K562 (cell line): Measurements from ENCODE around the gene LTA. TPM values are rescaled to one million over a fixed set of nuclear protein-coding genes. Genes with fewer than 3 reads are reported as not detected.

Experiments
- ATF6 ChIP-seq: sonication (generic); formaldehyde crosslinking; IDR thresholded peaks from 2 replicates; pipeline ENCODE4 v1.4.0; 2020; ENCODE audit warnings: mild to moderate bottlenecking, missing genetic modification reagents
- CEBPB ChIP-seq: fragments of 450-650 bp; IDR thresholded peaks from 2 replicates; pipeline ENCODE4 v1.6.1; 2016; ENCODE audit warnings: missing genetic modification characterization, missing compliant biosample characterization
- ESRRB ChIP-seq: fragments of 250-450 bp; sonication (Bioruptor Pico); IDR thresholded peaks from 2 replicates; pipeline ENCODE4 v1.5.0; 2020; ENCODE audit warnings: mild to moderate bottlenecking, moderate library complexity, borderline replicate concordance
- FOSL1 ChIP-seq: fragments of 200-800 bp; sonication (Bioruptor generic); conservative IDR thresholded peaks from 2 replicates; pipeline ENCODE4 v1.6.1; 2016; ENCODE audit warnings: missing genetic modification characterization, missing compliant biosample characterization
- LCOR ChIP-seq: sonication (generic); formaldehyde crosslinking; IDR thresholded peaks from 2 replicates; pipeline ENCODE4 v1.8.0; 2022; ENCODE audit warnings: mild to moderate bottlenecking, missing genetic modification reagents
- MBD2 ChIP-seq: sonication (generic); IDR thresholded peaks from 2 replicates; pipeline ENCODE4 v1.6.1; 2016; ENCODE audit warnings: low read depth, borderline replicate concordance
- MYNN ChIP-seq, 2 experiments: sonication (generic); formaldehyde crosslinking in 1 of 2; IDR thresholded peaks; 2 replicates each; pipeline versions ENCODE4 v1.5.0 to v1.6.1; 2016 to 2020; ENCODE audit warnings: antibody characterized with exemption in 1 of 2, missing genetic modification reagents in 1 of 2
- SOX6 ChIP-seq: fragments of 450-650 bp; IDR thresholded peaks from 2 replicates; pipeline ENCODE4 v1.6.1; 2014; ENCODE audit warnings: mild to moderate bottlenecking
- TAL1 ChIP-seq: fragments of 450-650 bp; IDR thresholded peaks from 2 replicates; pipeline ENCODE4 v1.6.1; 2016; ENCODE audit warnings: mild to moderate bottlenecking
- TEAD1 ChIP-seq, 2 experiments: fragments of 450-650 bp in 1 of 2; sonication (generic) in 1 of 2; formaldehyde crosslinking; IDR thresholded peaks; 2 replicates each; pipeline versions ENCODE4 v1.4.0 to v1.8.0; 2020 to 2022; ENCODE audit warnings: mild to moderate bottlenecking in 2 of 2, missing genetic modification reagents in 1 of 2
- ZNF318 ChIP-seq, 2 experiments: fragments of 450-650 bp; IDR thresholded peaks; 2 replicates each; pipeline ENCODE4 v1.6.1; 2016; ENCODE audit warnings: mild to moderate bottlenecking in 2 of 2, borderline replicate concordance in 1 of 2, low read depth in 1 of 2, moderate library complexity in 1 of 2
- ZNF639 ChIP-seq, 2 experiments: fragments of 200-800 bp in 1 of 2; sonication (Bioruptor generic) in 1 of 2; sonication (generic) in 1 of 2; formaldehyde crosslinking in 1 of 2; IDR thresholded peaks in 1 of 2; conservative IDR thresholded peaks in 1 of 2; 2 replicates each; pipeline versions ENCODE4 v1.5.0 to v1.6.1; 2016 to 2020; ENCODE audit warnings: missing compliant biosample characterization in 1 of 2, missing genetic modification characterization in 1 of 2, missing genetic modification reagents in 1 of 2
- polyA plus RNA-seq, 8 experiments: library from polyadenylated mRNA; depleted of rRNA in 4 of 8; stranded (reverse) in 5 of 8; unstranded in 3 of 8; fragments of >200 nt; fragmentation: Nextera tagmentation in 2 of 8; fragmentation: Illumina TruSeq in 1 of 8; extraction: Ambion mirVana in 2 of 8; extraction: Trizol in 1 of 8; gene quantifications; 2 replicates each; pipeline versions ENCODE4 v1.2.1 to v1.2.3, GENCODE V29; 2011 to 2014; ENCODE audit warnings: inconsistent platforms in 1 of 8, missing spikeins in 1 of 8
- total RNA-seq, 7 experiments: library from RNA; depleted of rRNA in 6 of 7; stranded (reverse); fragments of >200 nt in 6 of 7; fragmentation: Illumina TruSeq in 2 of 7; extraction: Trizol in 2 of 7; gene quantifications; 2 replicates each; pipeline versions ENCODE4 v1.2.1 to v1.2.3, GENCODE V29; 2011 to 2021; ENCODE audit warnings: low replicate concordance in 1 of 7

Gene LTA
- total and polyA plus RNA-seq, 9 of the 15 experiments (the other 6 are each of a cell fraction or from before 2014, with no cell fraction given) = 0.80 TPM; not detected in 8

GRCh38 chr6:31558631-31559500 lies 13.2 kb upstream of the LTA start (continued):
- TF ChIP-seq ZNF318 (IDR thresholded peaks at IDR 0.05; ENCODE audit: borderline replicate concordance in 1 of 2, low read depth in 1 of 2) (peak in 1 of 2 experiments; percentile 23; a peak in 2 of 4 replicates), MBD2 (peak; percentile 33; the same call in 1 of the 2 replicates), LCOR (CRISPR knock-in tag) (peak; percentile 69), FOSL1 (tag) (peak; percentile 50), CEBPB (peak; percentile 61), ATF6 (CRISPR knock-in tag) (0 out of 2 replicates have a peak, but pooled peaks have one; percentile 30), TEAD1 (CRISPR knock-in tag; IDR thresholded peaks at IDR 0.05) (peak in 1 of 2 experiments; percentile 4; a peak in 1 of 4 replicates), ZNF639 (CRISPR knock-in tag; conservative IDR thresholded peaks at IDR 0.05 in 1 of 2, IDR thresholded peaks at IDR 0.05 in 1 of 2) (peak in 1 of 2 experiments; percentile 44; a peak in 1 of 4 replicates), MYNN (IDR thresholded peaks at IDR 0.05) (peak; percentile 52; the same call in 1 of the 2 replicates), MYNN (CRISPR knock-in tag; IDR thresholded peaks at IDR 0.05) (no peak), TAL1 (no peak), ESRRB (CRISPR knock-in tag) (no peak), SOX6 (0 out of 2 replicates have a peak, but pooled peaks have one; percentile 8)
